Neural cell (in vitro differentiated cells): ENCODE measurements around the gene POU3F3. TPM values are rescaled to one million over a fixed set of nuclear protein-coding genes. Genes with fewer than 3 reads are reported as not detected.

Experiments
- H2AFZ ChIP-seq: fragments of 200-600, 300-800 bp; sonication (generic), shearing (Covaris generic); 2 replicates; pipeline ENCODE4 v1.6.0; 2014; ENCODE audit warnings: low read depth, mild to moderate bottlenecking, antibody characterized with exemption, low read length, moderate library complexity
- H3F3A ChIP-seq: fragments of 200-600 bp; shearing (Covaris generic); 2 replicates; pipeline ENCODE4 v1.6.1; 2016; ENCODE audit warnings: mild to moderate bottlenecking, moderate library complexity, mixed read lengths, antibody characterized with exemption, low read length; ENCODE audit not compliant: insufficient read depth, poor library complexity, severe bottlenecking
- H3K27ac ChIP-seq: fragments of 200-600, 300-800 bp; sonication (generic), shearing (Covaris generic); 2 replicates; pipeline ENCODE4 v1.5.1; 2014; ENCODE audit warnings: mild to moderate bottlenecking, low read length, moderate library complexity
- H3K27me3 ChIP-seq: fragments of 300-800, 200-600 bp; sonication (generic), shearing (Covaris generic); 2 replicates; pipeline ENCODE4 v1.6.0; 2014; ENCODE audit warnings: mild to moderate bottlenecking, low read depth, low read length, moderate library complexity; ENCODE audit not compliant: insufficient read depth
- H3K36me3 ChIP-seq: fragments of 300-800, 200-600 bp; sonication (generic), shearing (Covaris generic); 2 replicates; pipeline ENCODE4 v1.5.1; 2014; ENCODE audit warnings: mild to moderate bottlenecking, antibody characterized with exemption, low read length, moderate library complexity; ENCODE audit not compliant: insufficient read depth
- H3K4me2 ChIP-seq: fragments of 300-800, 200-600 bp; sonication (generic), shearing (Covaris generic); 2 replicates; pipeline ENCODE4 v1.6.0; 2014; ENCODE audit warnings: mild to moderate bottlenecking, low read length
- H3K4me3 ChIP-seq: fragments of 300-800, 200-600 bp; sonication (generic), shearing (Covaris generic); 2 replicates; pipeline ENCODE4 v1.5.1; 2014; ENCODE audit warnings: mild to moderate bottlenecking, low read length, moderate library complexity
- H3K79me2 ChIP-seq: fragments of 200-600 bp; shearing (Covaris generic); replicated peaks from 2 replicates; pipeline ENCODE4 v1.6.0; 2014; ENCODE audit warnings: mild to moderate bottlenecking, low read length, moderate library complexity; ENCODE audit not compliant: insufficient read depth
- H3K9ac ChIP-seq: fragments of 300-800, 200-600 bp; sonication (generic), shearing (Covaris generic); 2 replicates; pipeline ENCODE4 v1.6.1; 2016; ENCODE audit warnings: mild to moderate bottlenecking, low read length, mixed read lengths
- H3K9me2 ChIP-seq: fragments of 200-600 bp; shearing (Covaris generic); 2 replicates; pipeline ENCODE4 v1.6.1; 2016; ENCODE audit warnings: mild to moderate bottlenecking, low read length, mixed read lengths; ENCODE audit not compliant: insufficient read depth
- H3K9me3 ChIP-seq: fragments of 200-600, 300-800 bp; sonication (generic), shearing (Covaris generic); 2 replicates; pipeline ENCODE4 v1.6.1; 2016; ENCODE audit warnings: mild to moderate bottlenecking, mixed run types, low read length, moderate library complexity, mixed read lengths
- H4K20me1 ChIP-seq: fragments of 200-600 bp; shearing (Covaris generic); 2 replicates; pipeline ENCODE4 v1.6.1; 2016; ENCODE audit warnings: mild to moderate bottlenecking, mixed run types; ENCODE audit not compliant: insufficient read depth
- CTCF ChIP-seq: fragments of 450-650 bp; IDR thresholded peaks from 2 replicates; pipeline ENCODE4 v1.5.1; 2014; ENCODE audit warnings: antibody characterized with exemption, mild to moderate bottlenecking, moderate library complexity; ENCODE audit not compliant: poor library complexity, severe bottlenecking
- EP300 ChIP-seq: fragments of 450-650 bp; conservative IDR thresholded peaks from 2 replicates; pipeline ENCODE4 v1.6.1; 2014; ENCODE audit warnings: antibody characterized with exemption, mild to moderate bottlenecking, moderate library complexity; ENCODE audit not compliant: poor library complexity, severe bottlenecking
- EZH2 ChIP-seq: fragments of 200-600, 300-800 bp; shearing (Covaris generic), sonication (generic); IDR thresholded peaks from 2 replicates; pipeline ENCODE4 v1.6.1; 2014; ENCODE audit warnings: antibody characterized with exemption, low read length, borderline replicate concordance, mild to moderate bottlenecking; ENCODE audit not compliant: insufficient read depth, poor library complexity, severe bottlenecking
- MXI1 ChIP-seq: fragments of 450-650 bp; conservative IDR thresholded peaks from 2 replicates; pipeline ENCODE4 v1.6.1; 2014; ENCODE audit warnings: antibody characterized with exemption, mild to moderate bottlenecking; ENCODE audit not compliant: poor library complexity, severe bottlenecking
- POLR2AphosphoS5 ChIP-seq: IDR thresholded peaks from 2 replicates; pipeline ENCODE4 v1.6.1; 2012
- RAD21 ChIP-seq: fragments of 450-650 bp; conservative IDR thresholded peaks from 2 replicates; pipeline ENCODE4 v1.6.1; 2014; ENCODE audit warnings: antibody characterized with exemption, mild to moderate bottlenecking, moderate library complexity
- REST ChIP-seq: IDR thresholded peaks from 2 replicates; pipeline ENCODE4 v1.6.1; 2012; ENCODE audit warnings: borderline replicate concordance
- SMC3 ChIP-seq: fragments of 450-650 bp; conservative IDR thresholded peaks from 2 replicates; pipeline ENCODE4 v1.6.1; 2014; ENCODE audit warnings: antibody characterized with exemption, mild to moderate bottlenecking, moderate library complexity; ENCODE audit not compliant: poor library complexity
- TAF1 ChIP-seq: IDR thresholded peaks from 2 replicates; pipeline ENCODE4 v1.6.1; 2012; ENCODE audit warnings: low read depth
- polyA plus RNA-seq: library from polyadenylated mRNA; depleted of rRNA; stranded (reverse); fragments of >200 nt; gene quantifications from 2 replicates; pipeline ENCODE4 v1.2.3, GENCODE V29; 2014

Gene POU3F3
- polyA plus RNA-seq, 1 donor from 2014 or later = 69.3 TPM

GRCh38 chr2:104859766-104860450 lies 6.0 kb downstream of the POU3F3 start:
- peak overlapping the region; percentile 89 for H3K9ac ChIP-seq
- no peak overlapping the region for H2AFZ ChIP-seq
- H3K36me3 ChIP-seq = peaks cover 4% of the 10 kb centered on the region
- H4K20me1 ChIP-seq = peaks cover 51% of the 10 kb centered on the region
- peak overlapping the region; percentile 94 for H3K27ac ChIP-seq
- no peak for TF ChIP-seq EZH2
- TF ChIP-seq SMC3 = no peak
- TF ChIP-seq MXI1 = no peak
- TF ChIP-seq EP300 = no peak
- TF ChIP-seq POLR2AphosphoS5 = no peak
- TF ChIP-seq RAD21 = no peak
- TF ChIP-seq CTCF = no peak
- no peak for TF ChIP-seq TAF1
- TF ChIP-seq REST = no peak
- H3K79me2 ChIP-seq = peaks cover 79% of the 10 kb centered on the region
- peaks cover 1% of the 10 kb centered on the region for H3F3A ChIP-seq
- H3K9me3 ChIP-seq = no peaks in the 10 kb centered on the region
- H3K9me2 ChIP-seq = no peaks in the 10 kb centered on the region
- peak overlapping the region; percentile 88 for H3K4me3 ChIP-seq
- H3K4me2 ChIP-seq = peak overlapping the region; percentile 95
- no peaks in the 10 kb centered on the region for H3K27me3 ChIP-seq

- TF ChIP-seq MXI1 = no peak
- no peak for TF ChIP-seq RAD21
- TF ChIP-seq SMC3 = no peak
- peak; percentile 57 for TF ChIP-seq POLR2AphosphoS5
- TF ChIP-seq REST = peak; percentile 73
- TF ChIP-seq EP300 = no peak
- TF ChIP-seq EZH2 = no peak
- TF ChIP-seq CTCF = no peak
- no peak for TF ChIP-seq TAF1
- Histone ChIP-seq H3K4me2 (peak overlapping the region; percentile 95), H4K20me1 (peaks cover 50% of the 10 kb centered on the region), H3K9me3 (no peaks in the 10 kb centered on the region), H3K36me3 (peaks cover 4% of the 10 kb centered on the region), H3K9me2 (no peaks in the 10 kb centered on the region), H3K79me2 (peaks cover 85% of the 10 kb centered on the region), H3K27me3 (no peaks in the 10 kb centered on the region), H3F3A (peaks cover 5% of the 10 kb centered on the region), H3K27ac (peak overlapping the region; percentile 94), H3K9ac (peak overlapping the region; percentile 89), H2AFZ (no peak overlapping the region), H3K4me3 (peak overlapping the region; percentile 88)
Observed at GRCh38 chr2:104860451-104860790, 6.5 kb downstream of the POU3F3 start.
